ENCODE measurements around the gene CCDC127.
A peak's percentile ranks its signal among the peaks of the same experiment; 100 is the strongest.

- no peak for TF ChIP-seq EZH2 (IDR thresholded peaks at IDR 0.05; ENCODE audit: low read depth)
- TF ChIP-seq, protein P1, sequence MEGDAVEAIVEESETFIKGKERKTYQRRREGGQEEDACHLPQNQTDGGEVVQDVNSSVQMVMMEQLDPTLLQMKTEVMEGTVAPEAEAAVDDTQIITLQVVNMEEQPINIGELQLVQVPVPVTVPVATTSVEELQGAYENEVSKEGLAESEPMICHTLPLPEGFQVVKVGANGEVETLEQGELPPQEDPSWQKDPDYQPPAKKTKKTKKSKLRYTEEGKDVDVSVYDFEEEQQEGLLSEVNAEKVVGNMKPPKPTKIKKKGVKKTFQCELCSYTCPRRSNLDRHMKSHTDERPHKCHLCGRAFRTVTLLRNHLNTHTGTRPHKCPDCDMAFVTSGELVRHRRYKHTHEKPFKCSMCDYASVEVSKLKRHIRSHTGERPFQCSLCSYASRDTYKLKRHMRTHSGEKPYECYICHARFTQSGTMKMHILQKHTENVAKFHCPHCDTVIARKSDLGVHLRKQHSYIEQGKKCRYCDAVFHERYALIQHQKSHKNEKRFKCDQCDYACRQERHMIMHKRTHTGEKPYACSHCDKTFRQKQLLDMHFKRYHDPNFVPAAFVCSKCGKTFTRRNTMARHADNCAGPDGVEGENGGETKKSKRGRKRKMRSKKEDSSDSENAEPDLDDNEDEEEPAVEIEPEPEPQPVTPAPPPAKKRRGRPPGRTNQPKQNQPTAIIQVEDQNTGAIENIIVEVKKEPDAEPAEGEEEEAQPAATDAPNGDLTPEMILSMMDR (conservative IDR thresholded peaks at IDR 0.05) = 0 out of 2 replicates have a peak, but pooled peaks have one; percentile 30
Observed at GRCh38 chr5:195401-196160, 22.4 kb downstream of the CCDC127 start.

Data from PC-9 (cell line).